Measurements from ENCODE around the gene ATXN2.

The ATXN2 gene

DNA sequence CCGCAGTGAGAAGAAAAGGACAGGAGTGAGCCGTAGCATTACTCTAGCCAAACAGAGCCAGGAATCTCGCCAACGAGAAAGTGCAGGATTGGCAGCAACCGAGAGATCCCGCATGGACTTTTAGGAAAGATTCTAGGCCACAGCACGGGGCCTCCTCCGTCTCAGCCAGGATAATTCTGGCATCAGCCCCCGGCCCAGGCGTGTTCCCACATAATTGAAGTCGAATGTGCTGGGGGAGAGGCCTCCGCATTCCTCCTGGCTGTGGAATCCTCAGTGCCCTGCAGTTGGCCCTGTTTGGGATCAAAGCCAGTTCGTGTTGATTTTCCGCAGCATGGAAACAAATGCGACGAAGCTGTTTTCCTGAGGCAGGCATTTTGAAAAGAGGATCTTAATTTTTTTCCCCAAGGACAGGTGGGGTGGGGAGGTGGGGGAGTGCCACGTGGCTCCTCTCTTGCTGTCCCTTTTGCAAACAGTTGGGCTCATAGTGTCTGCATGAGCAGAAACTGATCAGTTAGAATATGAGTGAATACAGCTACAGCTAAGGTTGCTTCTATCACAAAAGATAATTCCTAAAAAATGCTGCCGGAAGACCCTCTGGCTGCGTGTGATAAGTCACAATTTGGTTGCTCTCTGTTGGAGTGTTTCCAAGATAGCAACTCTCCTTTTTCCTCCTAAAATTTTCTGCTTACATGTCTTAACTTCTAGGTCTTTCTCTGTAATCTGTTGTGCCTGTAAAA lies 37.3 kb upstream of the ATXN2 start:
- no peaks in the 10 kb centered on the region for H3F3A ChIP-seq (ENCODE audit: insufficient read depth, low read length)
- no peaks in the 10 kb centered on the region for H3K36me3 ChIP-seq (ENCODE audit: insufficient read depth, low read length)
- H3K9me3 ChIP-seq (ENCODE audit: low read length), result no peaks in the 10 kb centered on the region
- H3K9ac ChIP-seq (ENCODE audit: low read length), result no peak overlapping the region
- peaks cover 7% of the 10 kb centered on the region for H3K4me1 ChIP-seq (ENCODE audit: insufficient read depth, low read length, severe bottlenecking)
- no peak overlapping the region for H2AFZ ChIP-seq (ENCODE audit: low read length)
- no peaks in the 10 kb centered on the region for H3K9me2 ChIP-seq (ENCODE audit: low read depth, low read length)
- no peak for TF ChIP-seq EZH2 (IDR thresholded peaks at IDR 0.05; ENCODE audit: borderline replicate concordance, low read length)
- TF ChIP-seq, protein P1, sequence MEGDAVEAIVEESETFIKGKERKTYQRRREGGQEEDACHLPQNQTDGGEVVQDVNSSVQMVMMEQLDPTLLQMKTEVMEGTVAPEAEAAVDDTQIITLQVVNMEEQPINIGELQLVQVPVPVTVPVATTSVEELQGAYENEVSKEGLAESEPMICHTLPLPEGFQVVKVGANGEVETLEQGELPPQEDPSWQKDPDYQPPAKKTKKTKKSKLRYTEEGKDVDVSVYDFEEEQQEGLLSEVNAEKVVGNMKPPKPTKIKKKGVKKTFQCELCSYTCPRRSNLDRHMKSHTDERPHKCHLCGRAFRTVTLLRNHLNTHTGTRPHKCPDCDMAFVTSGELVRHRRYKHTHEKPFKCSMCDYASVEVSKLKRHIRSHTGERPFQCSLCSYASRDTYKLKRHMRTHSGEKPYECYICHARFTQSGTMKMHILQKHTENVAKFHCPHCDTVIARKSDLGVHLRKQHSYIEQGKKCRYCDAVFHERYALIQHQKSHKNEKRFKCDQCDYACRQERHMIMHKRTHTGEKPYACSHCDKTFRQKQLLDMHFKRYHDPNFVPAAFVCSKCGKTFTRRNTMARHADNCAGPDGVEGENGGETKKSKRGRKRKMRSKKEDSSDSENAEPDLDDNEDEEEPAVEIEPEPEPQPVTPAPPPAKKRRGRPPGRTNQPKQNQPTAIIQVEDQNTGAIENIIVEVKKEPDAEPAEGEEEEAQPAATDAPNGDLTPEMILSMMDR (IDR thresholded peaks at IDR 0.05; ENCODE audit: low read length), result no peak
- no peak overlapping the region for H3K27ac ChIP-seq (ENCODE audit: low read depth, low read length, poor library complexity, severe bottlenecking)
- H3K27me3 ChIP-seq (ENCODE audit: insufficient read depth, low read length), result no peaks in the 10 kb centered on the region
- H3K4me3 ChIP-seq (ENCODE audit: low read depth, low read length, poor library complexity, severe bottlenecking), result no peak overlapping the region
- H3K4me2 ChIP-seq (ENCODE audit: low read length), result no peak overlapping the region
- no peaks in the 10 kb centered on the region for H3K79me2 ChIP-seq (ENCODE audit: insufficient read depth, low read length)
- no peaks in the 10 kb centered on the region for H4K20me1 ChIP-seq (ENCODE audit: insufficient read depth, low read length)

DNA sequence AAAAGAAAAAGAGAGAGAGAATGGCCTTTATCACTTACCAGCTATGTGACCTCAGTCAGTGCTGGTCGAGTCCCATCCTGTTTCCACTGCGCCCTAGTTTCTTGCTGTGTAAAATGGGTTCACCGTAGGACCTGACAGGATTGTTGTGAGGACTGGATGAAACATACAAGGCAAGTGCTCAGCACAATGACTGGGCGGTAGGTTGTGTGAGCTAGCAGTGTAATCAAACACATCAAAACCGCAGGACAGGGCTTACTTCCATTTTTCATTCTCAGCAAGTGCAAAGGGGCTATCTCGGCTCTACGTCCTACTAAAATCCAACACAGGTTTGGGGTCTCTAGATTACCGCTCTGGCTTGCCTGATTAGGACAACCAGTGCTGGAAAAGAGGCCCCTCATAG lies 36.4 kb upstream of the ATXN2 start:
- H3K9ac ChIP-seq (ENCODE audit: low read length), result no peak overlapping the region
- no peak overlapping the region; the same call in 1 of the 2 replicates for H3K4me2 ChIP-seq (ENCODE audit: low read length)
- H3K9me3 ChIP-seq (ENCODE audit: low read length), result no peaks in the 10 kb centered on the region
- H3K4me1 ChIP-seq (ENCODE audit: insufficient read depth, low read length, severe bottlenecking), result peaks cover 7% of the 10 kb centered on the region
- no peaks in the 10 kb centered on the region for H3K36me3 ChIP-seq (ENCODE audit: insufficient read depth, low read length)
- no peaks in the 10 kb centered on the region for H3K9me2 ChIP-seq (ENCODE audit: low read depth, low read length)
- no peaks in the 10 kb centered on the region for H3K79me2 ChIP-seq (ENCODE audit: insufficient read depth, low read length)
- TF ChIP-seq EZH2 (IDR thresholded peaks at IDR 0.05; ENCODE audit: borderline replicate concordance, low read length), result no peak
- TF ChIP-seq, protein P1 (IDR thresholded peaks at IDR 0.05; ENCODE audit: low read length), result no peak
- no peaks in the 10 kb centered on the region for H3F3A ChIP-seq (ENCODE audit: insufficient read depth, low read length)
- H2AFZ ChIP-seq (ENCODE audit: low read length), result no peak overlapping the region
- no peaks in the 10 kb centered on the region for H3K27me3 ChIP-seq (ENCODE audit: insufficient read depth, low read length)
- no peak overlapping the region for H3K27ac ChIP-seq (ENCODE audit: low read depth, low read length, poor library complexity, severe bottlenecking)
- H4K20me1 ChIP-seq (ENCODE audit: insufficient read depth, low read length), result no peaks in the 10 kb centered on the region
- H3K4me3 ChIP-seq (ENCODE audit: low read depth, low read length, poor library complexity, severe bottlenecking), result no peak overlapping the region

DNA sequence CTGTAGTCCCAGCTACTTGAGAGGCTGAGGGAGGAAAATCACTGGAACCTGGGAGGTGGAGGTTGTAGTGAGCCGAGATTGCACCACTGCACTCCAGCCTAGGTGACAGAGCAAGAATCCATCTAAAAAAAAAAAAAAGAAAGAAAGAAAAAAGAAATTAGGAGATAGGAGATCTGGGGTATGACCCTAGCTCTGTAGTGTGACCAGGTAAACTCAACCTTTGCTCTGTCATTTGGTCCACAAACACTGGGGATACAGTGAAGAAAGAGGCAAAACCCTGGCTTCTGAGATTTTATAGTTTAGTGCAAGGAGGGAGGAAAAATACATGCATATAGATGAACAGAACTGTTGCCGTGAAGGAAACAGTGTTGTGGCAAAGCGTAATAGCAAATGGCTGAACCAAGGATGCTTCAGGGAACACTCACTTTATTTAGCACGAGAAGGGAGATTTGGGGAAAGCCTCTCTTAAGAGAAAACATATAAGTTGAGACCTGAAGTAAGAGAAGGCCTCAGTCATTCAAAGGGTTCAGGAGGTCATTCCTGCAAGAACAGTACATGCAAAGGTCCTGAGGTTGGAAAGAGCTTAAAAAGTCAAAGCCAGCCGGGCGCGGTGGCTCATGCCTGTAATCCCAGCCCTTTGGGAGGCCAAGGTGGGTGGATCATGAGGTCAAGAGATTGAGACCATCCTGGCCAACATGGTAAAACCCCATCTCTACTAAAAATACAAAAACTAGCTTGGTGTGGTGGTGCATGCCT lies 29.6 kb upstream of the ATXN2 start:
- Histone ChIP-seq H3F3A (ENCODE audit: insufficient read depth, low read length) (no peaks in the 10 kb centered on the region), H3K79me2 (ENCODE audit: insufficient read depth, low read length) (no peaks in the 10 kb centered on the region), H3K27me3 (ENCODE audit: insufficient read depth, low read length) (no peaks in the 10 kb centered on the region), H3K9me3 (ENCODE audit: low read length) (no peaks in the 10 kb centered on the region), H3K4me1 (ENCODE audit: insufficient read depth, low read length, severe bottlenecking) (no peaks in the 10 kb centered on the region), H3K36me3 (ENCODE audit: insufficient read depth, low read length) (no peaks in the 10 kb centered on the region), H4K20me1 (ENCODE audit: insufficient read depth, low read length) (no peaks in the 10 kb centered on the region), H3K4me2 (ENCODE audit: low read length) (no peak overlapping the region), H3K9ac (ENCODE audit: low read length) (no peak overlapping the region), H2AFZ (ENCODE audit: low read length) (no peak overlapping the region), H3K27ac (ENCODE audit: low read depth, low read length, poor library complexity, severe bottlenecking) (no peak overlapping the region), H3K9me2 (ENCODE audit: low read depth, low read length) (no peaks in the 10 kb centered on the region), H3K4me3 (ENCODE audit: low read depth, low read length, poor library complexity, severe bottlenecking) (no peak overlapping the region)
- no peak for TF ChIP-seq EZH2 (IDR thresholded peaks at IDR 0.05; ENCODE audit: borderline replicate concordance, low read length)
- TF ChIP-seq, protein P1 (IDR thresholded peaks at IDR 0.05; ENCODE audit: low read length), result no peak
